Muscle of back (tissue), 11 donors: ENCODE measurements around the gene KRTAP10-5. TPM values are rescaled to one million over a fixed set of nuclear protein-coding genes. Genes with fewer than 3 reads are reported as not detected.

ENCODE experiments used
- DNase-seq, 3 donors: peaks; one replicate each; pipeline versions ENCODE4 v3.0.0 to v3.0.0-alpha.2; 2013
- polyA plus RNA-seq, 10 donors: library from polyadenylated mRNA; unstranded; fragments of 120-200 nt; gene quantifications; one replicate each; pipeline ENCODE4 v1.2.1, GENCODE V29; 2013; ENCODE audit not compliant: insufficient read length in 10 of 10

KRTAP10-5 gene
- polyA plus RNA-seq, 10 donors: not detected

DNA sequence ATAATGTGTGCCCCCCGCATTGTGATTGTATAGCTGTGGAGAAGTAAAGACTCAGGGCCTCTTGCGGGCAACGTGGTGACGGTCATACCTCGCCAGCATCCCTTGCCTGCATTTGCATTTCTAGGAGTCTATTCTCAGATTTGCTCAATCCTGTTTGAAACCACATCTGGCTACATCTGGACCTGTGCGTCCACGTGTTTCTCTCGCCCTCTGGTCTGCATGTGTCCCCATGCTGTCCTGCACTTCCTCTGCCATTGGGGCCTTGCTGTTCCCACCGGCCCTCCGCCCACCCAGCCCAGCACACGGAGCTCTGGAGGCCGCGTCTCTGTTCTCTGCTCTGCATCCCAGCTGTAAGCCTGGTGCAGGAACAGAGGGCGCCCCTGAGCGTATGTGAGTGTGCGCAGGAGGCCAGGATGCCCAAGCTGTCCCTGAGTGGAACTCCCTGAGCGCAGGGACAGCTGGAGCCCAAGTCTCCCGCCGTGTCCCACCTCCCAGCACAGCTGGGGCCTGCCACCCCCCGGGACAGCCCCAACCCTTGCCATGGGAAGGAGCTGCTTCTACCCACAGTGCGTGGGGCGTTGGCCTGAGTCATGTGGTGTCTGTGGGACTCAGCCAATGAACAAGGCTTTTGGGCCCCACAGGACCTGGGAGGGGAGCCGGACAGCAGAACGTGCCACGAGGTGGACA lies 30.7 kb downstream of the KRTAP10-5 start:
- no peak for DNase-seq

DNA sequence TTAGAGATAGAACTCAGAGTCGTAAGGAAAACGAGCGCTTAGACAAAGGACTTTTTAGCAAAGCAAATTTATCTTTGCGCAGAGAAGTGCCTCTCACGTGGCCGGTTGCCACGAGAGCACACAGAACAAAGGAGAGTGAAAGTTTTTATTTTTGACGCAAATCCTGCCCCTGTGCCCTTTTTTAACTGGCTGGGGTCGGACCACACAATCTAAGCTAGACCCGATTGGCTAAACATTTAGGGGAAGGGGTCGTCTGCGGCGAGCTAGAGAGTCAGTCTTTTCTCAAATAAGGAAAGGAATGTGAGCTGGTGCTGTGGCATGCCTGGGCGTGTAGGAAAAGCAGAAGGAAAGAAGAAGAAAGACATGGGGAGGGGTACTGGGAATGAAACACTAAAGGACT lies 31.5 kb downstream of the KRTAP10-5 start:
- no peak for DNase-seq

DNA sequence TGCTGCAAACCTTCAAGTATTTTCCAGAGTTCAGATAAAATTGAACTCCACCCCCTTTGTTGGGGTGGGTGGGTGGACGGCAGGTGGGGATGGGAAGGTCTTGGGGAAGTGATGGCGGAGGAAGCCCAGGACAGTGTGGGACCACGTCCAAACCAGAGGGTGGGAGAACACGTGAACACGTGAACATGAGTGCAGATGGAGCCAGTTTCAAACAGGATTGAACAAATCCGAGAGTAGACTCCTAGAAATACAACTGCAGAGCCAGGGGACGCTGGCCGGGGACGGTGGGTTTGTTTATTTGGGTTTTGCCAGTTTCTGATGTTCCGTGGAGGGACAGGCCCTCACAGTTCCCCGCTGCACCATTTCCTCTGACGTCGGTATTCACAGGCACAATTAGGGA lies 32.0 kb downstream of the KRTAP10-5 start:
- DNase-seq: no peak

DNA sequence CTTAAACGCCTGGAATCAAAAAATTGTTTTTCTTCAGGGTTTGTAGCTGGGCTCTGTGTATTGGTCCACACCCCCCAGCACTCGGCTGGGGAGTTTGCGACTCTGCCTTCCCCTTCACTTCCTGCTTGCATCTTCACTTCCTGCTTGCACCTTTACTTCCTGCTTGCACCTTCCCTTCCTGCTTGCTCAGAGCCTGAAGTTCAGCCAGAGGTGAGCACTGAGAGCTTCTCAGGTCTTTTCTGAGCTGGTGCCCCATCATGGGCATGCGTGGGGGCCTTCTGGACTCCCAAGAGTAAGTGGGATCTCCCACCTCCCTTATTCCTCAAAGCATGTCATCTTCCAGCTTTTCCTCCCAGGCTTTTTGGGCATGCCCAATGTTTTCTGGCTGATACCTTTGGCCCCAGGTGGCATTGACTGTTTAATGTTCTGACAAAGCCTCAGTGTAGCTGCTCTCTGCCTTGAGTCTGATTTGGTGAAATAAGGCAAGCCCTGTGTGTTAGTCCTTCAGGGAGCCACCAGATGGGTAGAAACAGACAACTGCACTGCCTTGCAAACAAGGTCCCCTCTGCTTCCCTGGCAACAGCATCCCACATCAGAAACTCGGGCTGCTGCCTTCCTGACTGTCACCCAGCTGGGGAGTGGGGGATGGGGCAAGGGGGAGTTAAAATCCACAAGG lies 32.6 kb downstream of the KRTAP10-5 start:
- no peak for DNase-seq

DNA sequence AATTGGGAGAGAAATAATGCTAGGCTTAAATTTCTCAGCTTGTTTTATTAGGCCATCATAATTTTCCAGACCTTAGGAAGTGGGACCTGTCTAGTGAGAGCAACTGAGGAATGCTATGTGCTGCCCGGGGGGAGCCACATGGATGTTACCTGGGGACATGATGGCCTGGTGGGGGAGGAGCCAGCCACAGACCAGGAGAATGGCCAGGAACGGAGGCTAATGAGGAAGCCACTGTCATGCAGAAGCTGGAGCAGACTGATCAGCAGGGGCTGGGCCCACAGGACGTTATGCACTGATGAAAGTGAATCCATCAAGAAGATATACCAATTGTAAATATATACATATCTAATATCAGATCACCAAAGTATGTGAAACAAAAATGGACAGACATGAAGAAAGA lies 35.8 kb downstream of the KRTAP10-5 start:
- DNase-seq: no peak

DNA sequence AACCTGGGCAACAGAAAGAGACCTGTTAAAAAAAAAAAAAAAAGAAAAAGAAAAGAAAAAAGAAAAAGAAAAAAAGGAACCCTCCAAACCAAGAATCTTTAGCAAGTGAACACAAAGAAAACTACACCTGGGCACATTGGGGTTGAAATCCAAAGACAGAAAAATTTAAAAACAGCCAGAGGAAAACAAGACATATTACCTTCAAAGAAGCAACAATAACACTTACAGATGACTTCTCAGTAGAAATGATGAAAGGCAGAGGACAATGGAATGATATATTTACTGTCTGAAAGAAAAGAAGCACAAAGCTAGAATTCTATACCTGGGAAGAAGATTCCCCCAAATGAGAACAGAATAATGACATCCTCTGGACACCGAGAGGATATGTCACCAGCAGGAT lies 37.7 kb downstream of the KRTAP10-5 start:
- no peak for DNase-seq

DNA sequence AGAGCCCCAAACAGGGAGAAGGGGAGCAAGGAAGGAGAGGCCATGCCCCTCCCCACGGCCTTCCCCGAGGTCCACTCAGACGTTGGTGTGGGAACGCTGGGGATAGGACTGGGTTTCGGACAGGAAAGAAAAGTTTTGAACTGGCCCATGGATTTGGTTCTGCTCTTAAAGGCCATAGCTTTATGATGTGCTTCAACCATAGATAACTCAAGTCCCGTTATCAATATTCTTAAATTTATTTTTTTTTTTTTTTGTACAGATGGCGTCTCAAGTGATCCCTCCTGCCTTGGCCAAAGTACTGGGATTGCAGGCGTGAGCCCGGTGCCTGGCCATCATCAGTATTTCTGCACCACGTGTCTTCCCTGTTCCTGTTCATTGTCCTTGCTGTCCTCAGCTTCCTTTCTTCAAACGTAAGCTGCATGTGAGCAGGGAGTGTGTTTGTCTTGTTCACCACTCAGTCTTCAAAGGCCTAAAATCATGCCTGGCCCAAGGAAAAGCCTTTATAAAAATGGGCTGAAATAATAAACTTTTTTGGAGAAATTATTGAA lies 39.6 kb downstream of the KRTAP10-5 start:
- no peak for DNase-seq

DNA sequence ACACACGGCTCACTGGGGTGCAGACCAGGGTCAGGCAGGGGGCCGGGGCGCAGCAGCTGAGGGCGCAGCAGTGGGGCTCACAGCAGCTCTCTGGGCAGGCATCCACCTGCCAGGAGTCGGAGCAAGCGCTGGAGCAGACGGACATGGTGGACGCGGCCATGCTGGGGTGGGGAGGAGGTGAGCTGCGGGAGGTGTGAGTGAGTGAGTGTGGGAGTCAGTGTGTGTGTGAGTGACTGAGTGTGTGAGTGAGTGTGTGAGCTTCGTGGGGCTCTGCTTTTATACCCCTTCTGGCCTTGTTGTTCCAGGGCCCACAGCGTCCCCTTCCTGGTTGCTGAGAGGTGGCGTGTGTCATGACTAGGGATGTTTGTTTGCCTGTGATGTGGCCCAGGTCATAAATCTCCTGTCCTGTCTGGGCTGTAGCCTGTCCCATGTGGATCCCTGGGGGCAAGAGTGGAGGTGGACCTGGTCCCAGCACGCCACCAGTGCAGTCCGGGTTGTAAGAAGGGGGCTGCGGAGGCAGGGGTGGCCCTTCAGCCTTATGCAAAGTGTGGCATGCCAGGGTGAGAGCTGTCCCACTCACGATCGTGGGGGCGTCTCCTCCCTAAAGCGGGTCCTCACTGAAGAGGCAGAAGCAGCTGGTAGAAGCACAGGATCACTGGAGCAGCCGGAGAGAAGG lies 40.3 kb downstream of the KRTAP10-5 start, which contains the start of gene KRTAP10-1:
Gene KRTAP10-1, minus strand, starts transcription at position 205 of the 676 bp plus-strand sequence. Its CDS starts 45 bp downstream, at position 160.
- DNase-seq: no peak

DNA sequence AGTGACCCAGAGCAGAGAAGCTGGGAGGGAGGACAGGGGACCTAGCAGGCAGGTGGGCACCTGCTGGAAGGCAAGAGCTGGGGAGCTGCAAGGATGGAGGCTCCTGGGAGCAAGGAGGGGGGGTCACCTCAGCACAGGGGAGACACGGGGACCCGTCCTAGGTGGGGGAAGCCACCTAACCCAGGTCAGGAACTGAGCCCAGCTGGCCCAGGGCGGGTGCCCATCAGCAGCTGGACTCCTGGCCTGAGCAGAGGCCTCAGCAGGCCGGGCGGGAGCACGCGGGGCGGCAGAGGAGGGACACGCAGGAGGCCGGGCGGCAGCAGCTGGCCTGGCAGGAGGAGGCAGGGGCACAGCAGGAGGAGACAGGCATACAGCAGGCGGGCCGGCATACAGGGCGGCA lies 41.4 kb downstream of the KRTAP10-5 start:
- no peak for DNase-seq

DNA sequence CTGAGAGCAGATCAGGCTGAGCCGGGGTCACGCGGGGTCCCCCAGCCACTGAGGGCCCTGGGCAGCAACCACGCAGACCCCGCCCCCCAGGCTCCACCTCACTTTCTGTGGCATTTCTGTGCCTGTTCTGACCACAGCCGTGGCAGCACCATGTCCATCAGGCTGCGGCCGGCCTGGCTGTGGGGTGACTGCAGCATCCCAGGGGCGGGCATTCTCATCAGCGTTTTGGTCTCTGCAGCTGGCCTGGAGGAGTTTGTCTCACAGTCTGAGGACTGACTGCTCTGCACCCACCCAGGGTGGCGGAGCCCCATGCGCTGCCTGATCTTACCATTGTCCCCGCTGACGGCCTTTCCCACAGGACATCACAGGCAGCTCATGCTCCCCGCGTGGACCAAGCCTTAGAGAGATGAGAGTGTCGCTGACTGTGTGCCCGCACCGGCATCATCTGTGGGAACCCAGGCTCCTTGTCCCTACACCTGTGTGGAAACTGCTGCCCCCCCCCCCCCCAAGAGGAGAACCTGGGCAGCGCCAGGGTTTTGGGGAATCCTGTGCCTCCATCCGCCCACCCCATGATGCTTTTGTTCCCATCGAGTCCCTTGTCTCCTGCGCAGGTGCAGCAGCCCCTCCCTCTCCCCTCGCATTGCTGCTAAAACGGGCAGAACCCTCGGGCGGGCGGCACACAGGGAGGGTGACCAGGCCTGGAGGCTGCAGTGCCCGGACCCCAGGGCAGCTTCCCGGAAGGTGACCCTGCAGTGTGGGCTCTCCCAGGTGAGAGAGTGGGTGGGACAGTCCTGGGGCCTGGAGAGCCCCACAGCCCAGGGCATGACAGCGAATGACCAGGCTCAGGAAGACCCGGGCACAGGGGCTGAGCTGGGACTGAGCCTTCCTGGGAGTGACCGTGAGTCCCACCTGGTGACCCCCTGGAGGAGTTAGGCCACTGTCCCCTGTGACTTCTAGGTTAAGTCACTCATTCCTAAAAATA lies 42.2 kb downstream of the KRTAP10-5 start:
- no peak for DNase-seq

DNA sequence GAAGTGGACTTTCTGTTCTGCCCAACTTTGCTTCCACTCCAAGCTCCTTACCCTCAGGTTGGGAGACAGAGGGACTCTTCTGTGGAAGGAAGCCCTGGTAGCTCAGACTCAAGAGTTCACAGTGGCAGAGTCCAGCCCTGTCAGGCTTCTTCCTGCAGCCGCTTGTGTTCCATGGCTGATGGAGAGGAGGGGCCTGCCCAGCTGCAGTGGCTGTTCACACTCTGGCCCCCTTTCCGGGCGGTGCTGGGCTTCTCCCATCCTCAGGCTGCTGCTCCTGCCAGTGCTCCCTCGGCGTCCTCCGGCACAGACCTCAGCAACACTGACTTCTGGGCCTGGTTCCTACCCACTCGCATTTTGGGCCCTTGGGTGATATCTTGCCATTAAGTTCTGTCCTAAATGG lies 44.4 kb downstream of the KRTAP10-5 start:
- no peak for DNase-seq

DNA sequence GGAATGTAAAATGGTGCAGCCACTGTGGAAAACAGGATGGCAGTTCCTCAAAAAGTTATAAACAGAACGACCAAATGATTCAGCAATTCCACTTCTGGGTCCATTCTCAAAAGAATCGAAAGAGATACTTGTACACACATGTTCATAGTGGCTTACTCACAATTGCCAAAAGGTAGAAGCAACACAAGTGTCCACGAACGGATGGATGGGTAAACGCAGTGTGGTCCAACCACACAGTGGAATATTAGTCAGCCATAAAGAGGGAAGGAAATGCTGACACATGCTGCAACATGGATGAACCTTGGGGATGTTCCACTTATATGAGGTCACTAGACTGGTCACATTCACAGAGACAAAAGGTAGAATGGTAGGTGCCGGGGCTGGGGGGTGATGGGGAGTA lies 45.7 kb downstream of the KRTAP10-5 start:
- no peak for DNase-seq

DNA sequence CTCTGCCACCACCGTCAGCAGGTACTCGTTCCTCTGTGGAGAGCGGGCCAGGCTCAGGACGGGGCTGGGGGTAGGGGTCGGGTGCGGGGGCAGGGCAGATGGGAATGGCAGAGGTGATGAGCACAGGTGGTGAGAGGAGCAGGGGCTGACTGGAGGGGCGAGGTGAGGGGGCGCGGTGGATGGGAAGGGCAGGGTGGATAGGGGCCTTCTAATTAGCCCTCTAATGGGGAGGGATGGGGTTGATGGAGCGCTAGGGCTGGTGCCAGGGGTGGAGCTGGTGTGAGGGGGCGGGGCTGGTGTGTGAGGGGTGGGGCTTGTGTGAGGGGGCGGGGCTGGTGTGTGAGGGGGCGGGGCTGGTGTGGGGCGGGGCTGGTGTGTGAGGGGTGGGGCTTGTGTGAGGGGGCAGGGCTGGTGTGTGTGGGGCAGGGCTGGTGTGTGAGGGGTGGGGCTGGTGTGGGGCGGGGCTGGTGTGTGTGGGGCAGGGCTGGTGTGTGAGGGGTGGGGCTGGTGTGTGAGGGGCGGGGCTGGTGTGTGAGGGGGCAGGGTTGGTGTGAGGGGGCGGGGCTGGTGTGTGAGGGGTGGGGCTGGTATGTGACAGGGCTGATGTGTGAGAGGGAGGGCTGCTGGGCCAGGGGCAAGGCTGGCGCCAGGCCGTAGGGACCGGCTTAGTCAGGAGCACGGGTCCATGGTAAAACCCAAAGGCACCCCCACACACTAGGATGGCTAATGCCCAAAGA lies 46.3 kb downstream of the KRTAP10-5 start:
- no peak for DNase-seq

DNA sequence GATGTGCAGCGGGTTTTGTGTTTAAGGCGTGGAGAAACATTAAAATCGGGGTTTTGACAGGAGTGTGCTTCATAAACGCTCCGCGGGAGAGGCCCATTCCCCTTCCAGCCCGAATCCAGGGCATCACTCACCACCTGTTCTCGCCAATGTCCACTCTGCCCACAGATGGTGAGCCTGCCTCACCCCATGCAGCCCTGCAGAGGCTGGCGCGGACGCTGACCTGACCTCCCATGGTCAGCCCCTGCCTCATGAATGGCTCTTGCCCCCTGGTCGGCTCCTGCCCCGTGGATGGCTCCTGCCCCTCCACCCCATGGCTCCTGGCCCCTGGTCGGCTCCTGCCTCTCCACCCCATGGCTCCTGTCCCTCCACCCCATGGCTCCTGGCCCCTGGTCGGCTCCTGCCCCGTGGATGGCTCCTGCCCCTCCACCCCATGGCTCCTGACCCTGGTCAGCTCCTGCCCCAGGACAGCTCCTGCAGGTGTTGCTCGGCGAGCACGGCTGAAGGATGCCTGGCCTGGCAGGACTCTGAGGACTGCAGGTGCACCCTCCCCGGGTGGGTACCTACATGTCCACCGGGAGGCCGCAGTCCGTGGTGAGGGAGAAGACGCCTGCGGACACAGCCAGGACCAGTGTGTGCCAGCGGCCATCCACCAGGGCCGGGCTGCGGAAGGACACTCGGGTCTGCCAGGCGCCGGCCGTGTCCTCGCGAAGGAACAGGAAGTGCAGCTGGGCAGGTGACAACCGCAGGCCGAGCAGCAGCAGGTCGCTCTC lies 47.1 kb downstream of the KRTAP10-5 start:
- no peak for DNase-seq

DNA sequence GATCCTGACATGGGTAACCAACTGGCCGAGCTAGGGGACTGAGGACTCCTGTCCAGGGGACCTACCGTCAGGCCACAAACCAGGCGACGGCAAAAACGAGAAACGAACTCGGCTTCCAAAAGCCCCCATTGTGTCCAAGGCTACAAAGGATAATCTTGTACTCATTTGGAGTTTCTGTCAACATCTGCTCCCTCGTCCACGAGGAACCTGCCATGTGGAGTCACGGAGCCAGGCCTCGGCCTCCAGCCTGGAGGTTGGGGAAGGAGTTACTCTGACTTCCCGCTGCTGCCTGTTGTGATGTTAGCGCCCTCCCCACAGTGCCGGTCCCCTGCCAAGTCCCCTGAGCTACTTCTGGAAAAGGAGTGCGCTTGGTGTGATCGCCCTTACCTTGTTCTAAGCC lies 47.7 kb downstream of the KRTAP10-5 start:
- DNase-seq: no peak

DNA sequence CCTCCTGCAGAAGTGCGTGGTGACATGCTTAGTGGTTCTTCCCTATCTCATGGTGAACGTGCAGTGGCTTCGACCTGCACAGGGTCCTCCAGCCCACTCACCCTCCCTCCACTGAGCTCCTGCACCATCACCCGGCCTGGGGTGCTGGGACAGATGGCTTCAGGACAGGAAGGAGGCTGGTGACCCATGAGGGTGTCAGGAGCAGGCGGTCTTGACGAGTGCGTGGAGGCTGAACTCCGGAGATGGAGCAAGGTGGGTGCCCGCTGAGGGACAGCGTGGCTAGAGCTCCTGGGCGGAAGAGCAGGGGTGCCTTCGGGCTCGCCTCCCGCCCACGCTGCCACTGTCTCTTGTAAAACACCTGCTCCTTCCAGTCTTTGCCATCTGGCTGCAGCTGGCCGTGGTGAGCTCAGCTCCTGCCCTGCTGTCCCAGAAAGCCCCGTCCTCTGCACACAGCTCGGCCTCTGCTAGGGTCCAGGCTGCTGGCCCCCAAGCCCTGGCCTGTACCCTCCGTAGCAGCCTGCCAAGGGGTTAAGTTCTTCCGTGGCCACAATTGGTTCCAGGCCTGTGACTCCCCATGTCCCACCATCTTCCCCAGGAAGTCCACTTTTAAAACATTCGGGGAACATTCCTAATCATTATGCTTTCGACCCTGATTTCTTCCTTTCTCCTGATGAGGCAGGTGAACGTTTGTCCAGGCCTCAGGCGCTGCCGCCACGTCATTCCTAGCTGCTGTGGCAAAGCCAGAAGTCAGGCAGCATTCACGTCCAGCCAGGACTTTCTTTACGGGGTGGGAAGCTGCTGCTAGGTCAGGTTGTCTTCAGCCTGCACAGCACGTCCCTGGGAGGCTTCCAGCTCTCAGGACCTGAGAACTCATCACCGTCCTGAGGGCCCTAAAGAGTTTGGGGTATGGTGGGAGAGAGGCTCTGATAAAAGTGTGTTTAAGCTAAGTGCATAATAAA lies 48.5 kb downstream of the KRTAP10-5 start:
- DNase-seq: peak in 1 of 3 donors; percentile 33

DNA sequence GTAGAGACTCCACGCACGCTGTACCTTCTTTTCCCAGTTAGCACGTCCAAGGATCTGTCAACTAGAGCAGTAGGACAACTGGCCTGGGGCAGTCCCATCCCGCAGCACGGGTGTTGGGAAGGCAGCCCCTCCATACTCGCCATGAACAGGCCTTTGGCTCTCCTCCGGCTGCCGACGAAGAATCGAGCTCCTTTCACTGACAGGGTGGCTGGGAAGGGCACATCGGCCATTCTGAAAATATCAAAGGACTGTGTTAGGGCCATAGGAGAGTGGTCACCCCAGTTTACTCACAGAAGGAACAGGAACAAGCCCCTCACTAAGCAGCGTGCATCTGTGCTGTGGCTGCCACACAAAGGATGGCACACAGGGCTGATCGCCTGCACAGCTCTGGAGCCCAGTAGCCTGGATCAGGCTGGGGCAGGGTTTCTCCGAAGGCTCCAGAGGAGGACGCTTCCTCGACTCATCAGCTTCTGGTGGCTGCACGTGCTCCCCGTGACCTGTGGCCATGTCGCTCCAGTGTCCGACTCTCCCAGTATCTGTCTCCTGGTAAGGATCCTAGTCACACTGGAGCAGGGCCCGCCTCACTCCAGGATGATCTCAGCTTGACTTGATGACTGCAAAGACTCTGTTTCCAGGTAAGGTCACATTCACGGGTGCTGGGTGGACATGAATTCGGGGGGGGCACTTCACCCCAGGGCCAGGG lies 49.4 kb downstream of the KRTAP10-5 start:
- no peak for DNase-seq
